NCI-H774 (cell line): ENCODE results near the gene GRM4.
"Not testable (repeated sequence)": the region's sequence is repeated elsewhere in the genome, so short reads cannot be mapped to it uniquely, and the experiment has no call there.

Source experiments
- DNase-seq: peaks from one replicate; lab custom pipeline; 2025; lab: John Stamatoyannopoulos, UW

The GRM4 gene

DNA sequence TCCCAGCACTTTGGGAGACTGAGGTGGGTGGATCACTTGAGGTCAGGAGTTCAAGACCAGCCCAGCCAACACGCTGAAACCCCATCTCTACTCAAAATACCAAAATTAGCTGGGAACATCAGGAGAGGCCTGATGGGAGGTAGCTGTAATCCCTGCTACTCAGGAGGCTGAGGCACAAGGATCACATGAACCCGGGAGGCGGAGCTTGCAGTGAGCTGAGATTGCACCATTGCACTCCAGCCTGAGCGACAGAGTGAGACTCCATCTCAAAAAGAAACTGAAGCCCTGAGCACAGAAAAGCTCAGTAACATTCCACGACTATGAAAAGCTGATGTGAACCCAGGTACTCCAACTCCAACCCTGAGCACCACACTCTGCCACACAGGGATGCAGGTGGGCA is 103.9 kb downstream of the GRM4 start:
- not testable (repeated sequence) for DNase-seq

GRCh38 chr6:34041385-34041784 is 104.5 kb downstream of the GRM4 start:
- no peak for DNase-seq

DNA sequence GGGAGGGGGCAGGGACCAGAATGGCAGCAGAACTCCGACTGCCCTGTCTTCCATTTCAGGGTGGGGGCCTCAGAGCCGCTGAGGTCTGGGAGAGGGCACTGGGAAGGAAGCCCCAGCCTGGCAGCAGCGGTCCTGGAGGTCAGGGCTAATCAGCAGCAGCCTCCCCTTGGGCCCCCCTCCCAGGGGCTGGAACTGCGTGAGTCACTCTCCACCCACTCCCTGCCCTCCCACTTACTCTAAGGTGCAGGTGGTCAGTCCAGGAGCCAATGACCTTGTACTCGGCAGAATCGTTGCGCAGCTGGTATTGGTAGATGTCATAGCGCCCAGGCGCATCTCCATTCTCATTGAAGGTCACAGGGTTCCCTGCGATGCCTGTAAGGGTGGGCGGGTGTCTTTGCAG is 105.9 kb downstream of the GRM4 start:
- no peak for DNase-seq

DNA sequence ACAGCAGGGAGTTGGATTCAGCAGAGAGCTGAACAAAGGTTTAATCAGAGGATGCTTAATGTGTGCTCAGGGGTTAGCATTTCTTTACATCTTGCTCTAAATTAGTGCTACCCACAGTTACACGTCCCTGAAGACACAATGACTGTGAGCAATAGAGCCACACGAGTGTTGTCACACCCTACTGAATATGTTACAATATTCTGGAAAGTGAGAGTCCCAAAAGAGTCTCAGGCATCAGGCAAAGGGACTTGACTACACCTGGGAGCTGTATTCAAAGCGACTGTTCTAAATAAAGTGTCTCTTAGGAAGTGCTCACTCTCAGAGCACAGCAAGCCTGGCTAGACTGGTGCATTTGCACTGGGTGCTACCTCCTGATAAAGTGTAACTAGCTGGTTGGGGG is 108.7 kb downstream of the GRM4 start:
- no peak for DNase-seq

- no peak for DNase-seq
These were observed 109.4 kb downstream of the GRM4 start for GRCh38 chr6:34036357-34037069.

- DNase-seq = no peak
These were observed 110.1 kb downstream of the GRM4 start for GRCh38 chr6:34035704-34036356.

DNA sequence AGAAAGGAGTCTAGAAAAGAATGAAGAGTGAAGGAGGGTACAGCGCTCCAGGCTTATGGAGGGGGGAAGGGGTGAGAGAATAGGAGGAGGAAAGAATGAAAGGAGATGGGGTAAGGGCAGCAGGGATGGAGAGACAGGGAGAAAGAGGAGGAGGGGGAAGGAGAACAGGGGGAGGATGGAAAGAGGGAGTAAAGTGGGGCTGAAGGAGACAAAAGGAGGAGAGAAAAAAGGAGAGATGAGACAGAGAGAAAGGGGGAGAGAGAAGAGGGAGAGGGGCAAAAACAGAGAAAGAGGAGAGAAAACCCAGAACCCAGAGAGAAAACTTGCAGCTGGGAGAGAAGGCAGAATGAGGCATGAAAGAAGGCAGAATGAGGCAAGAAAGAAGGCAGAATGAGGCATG is 110.7 kb downstream of the GRM4 start:
- DNase-seq = no peak

DNA sequence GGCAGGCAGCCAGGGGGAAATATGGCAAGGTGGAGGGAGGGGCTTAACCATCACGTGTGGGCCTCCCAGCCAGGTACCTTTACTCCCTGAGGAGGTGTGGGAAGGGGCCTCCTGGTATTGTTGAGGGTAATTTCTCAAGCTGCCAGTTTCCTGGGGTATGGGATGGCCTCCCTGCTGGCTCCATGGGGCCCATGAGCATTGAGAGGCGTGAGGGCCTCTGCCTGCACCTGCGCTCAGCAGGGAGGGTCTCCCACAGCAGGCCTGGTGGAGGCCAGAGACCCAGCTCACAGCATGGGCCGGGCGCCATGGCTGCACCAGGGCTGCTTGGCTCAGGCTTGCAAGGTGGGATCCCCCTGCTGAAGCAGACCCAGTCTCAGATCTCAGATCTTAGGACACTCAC is 113.0 kb downstream of the GRM4 start:
- no peak for DNase-seq

GRCh38 chr6:34031625-34032383 is 114.1 kb downstream of the GRM4 start:
- no peak for DNase-seq

- DNase-seq = no peak
These were observed 114.9 kb downstream of the GRM4 start for GRCh38 chr6:34030831-34031624.

GRCh38 chr6:34029489-34030280 is 116.2 kb downstream of the GRM4 start:
- no peak for DNase-seq

GRCh38 chr6:34028691-34029360 is 117.1 kb downstream of the GRM4 start:
- DNase-seq = no peak

- DNase-seq = no peak
These were observed 117.9 kb downstream of the GRM4 start for GRCh38 chr6:34027939-34028441.

GRCh38 chr6:34027445-34027936 is 118.4 kb downstream of the GRM4 start:
- peak; percentile 26 for DNase-seq

- no peak for DNase-seq
These were observed 120.0 kb downstream of the GRM4 start for GRCh38 chr6:34025861-34026260.

DNA sequence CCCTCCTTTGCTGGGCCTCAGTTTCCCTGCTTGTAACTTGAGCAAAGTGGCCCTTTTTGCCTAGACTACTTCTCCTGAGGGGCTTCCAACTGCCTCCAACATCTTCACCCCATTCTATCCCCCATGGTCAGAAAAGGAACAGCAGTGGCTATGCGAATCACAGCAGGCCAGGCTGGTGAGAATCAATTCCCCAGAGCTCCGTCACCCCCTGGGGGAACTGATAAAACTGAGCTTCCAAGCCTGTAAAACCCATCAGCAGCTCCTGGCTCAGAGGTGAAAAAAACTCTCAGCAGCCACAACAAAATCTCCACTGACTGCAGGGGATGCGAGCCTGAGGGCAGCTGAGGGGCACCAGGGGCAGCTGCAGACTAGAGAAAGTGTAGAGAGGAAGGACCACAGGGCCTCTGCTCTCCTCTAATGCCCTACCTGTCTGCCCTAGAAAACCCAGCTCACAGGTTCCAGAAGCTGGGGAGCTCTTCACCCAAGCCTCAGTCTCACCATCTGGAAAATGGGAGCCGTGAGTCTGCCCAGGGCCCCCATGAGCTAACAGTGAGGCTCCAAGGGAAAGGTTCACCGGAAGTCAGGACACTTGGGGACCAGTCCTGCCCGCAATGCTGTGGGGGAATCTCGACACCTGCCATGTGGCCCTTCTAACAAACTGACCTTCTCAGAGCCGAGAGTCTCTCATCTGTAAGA is 120.6 kb downstream of the GRM4 start:
- no peak for DNase-seq

DNA sequence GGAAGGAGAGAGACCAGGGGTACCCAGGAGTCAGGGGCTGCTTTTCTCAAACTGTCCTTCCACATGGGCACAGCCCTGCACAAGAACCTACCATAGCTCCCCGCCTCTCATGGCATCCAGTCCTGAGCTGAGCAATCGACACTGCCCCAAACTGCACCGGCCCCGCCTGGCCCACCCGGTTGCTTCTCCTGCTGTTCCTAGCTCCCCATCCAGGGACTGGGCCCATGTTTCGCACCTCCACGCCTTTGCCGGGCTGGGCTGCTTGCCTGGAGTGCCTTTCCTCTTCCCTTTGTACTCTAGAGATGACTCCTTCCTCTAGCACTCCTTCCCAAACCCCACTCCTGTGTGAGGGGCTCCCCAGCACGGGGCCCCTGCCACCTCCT is 123.0 kb downstream of the GRM4 start:
- no peak for DNase-seq

GRCh38 chr6:34022250-34022872 is 123.5 kb downstream of the GRM4 start:
- no peak for DNase-seq

GRCh38 chr6:34021554-34022190 is 124.2 kb downstream of the GRM4 start:
- DNase-seq = peak; percentile 13
